ENCODE measurements around the gene CEL. TPM values are rescaled to one million over a fixed set of nuclear protein-coding genes. Genes with fewer than 3 reads are reported as not detected.

Gene CEL
- total and polyA plus RNA-seq, 2 donors (not counting 3 experiments of a cell fraction or from before 2014, with no cell fraction given) = 0.92 to 1.1 TPM

DNA sequence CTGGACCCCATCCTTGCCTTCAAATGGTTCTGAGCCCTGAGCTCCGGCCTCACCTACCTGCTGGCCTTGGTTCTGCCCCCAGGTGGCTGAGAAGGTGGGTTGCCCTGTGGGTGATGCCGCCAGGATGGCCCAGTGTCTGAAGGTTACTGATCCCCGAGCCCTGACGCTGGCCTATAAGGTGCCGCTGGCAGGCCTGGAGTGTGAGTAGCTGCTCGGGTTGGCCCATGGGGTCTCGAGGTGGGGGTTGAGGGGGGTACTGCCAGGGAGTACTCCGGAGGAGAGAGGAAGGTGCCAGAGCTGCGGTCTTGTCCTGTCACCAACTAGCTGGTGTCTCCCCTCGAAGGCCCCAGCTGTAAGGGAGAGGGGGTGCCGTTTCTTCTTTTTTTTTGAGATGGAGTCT, 5.2 kb downstream of the CEL start:
- Histone ChIP-seq H3K27ac (ENCODE audit: insufficient read depth, low read depth, low read length) (no peak overlapping the region), H3K36me3 (ENCODE audit: control insufficient read depth in 2 of 2, extremely low read depth in 1 of 2, insufficient read depth in 2 of 2, low read length in 2 of 2) (no peaks in the 10 kb centered on the region), H3K4me3 (replicated peaks in 1 of 3; ENCODE audit: insufficient read depth in 1 of 3, low read depth in 1 of 3, low read length in 3 of 3) (no peak overlapping the region), H3K27me3 (ENCODE audit: control insufficient read depth in 2 of 2, insufficient read depth in 2 of 2, low read length in 2 of 2) (no peaks in the 10 kb centered on the region), H3K4me1 (ENCODE audit: control insufficient read depth, extremely low read depth, insufficient read depth, low read length) (no peaks in the 10 kb centered on the region), H3K4me2 (ENCODE audit: insufficient read depth, low read length) (no peak overlapping the region), H3K9ac (replicated peaks; ENCODE audit: extremely low read depth, insufficient read depth, low read length) (no peak overlapping the region), H4K20me1 (replicated peaks; ENCODE audit: control insufficient read depth, extremely low read depth, insufficient read depth, low read length) (no peaks in the 10 kb centered on the region), H3K79me2 (ENCODE audit: control insufficient read depth, insufficient read depth, low read length) (no peaks in the 10 kb centered on the region), H2AFZ (ENCODE audit: low read depth, low read length) (no peak overlapping the region), H3K9me3 (replicated peaks; ENCODE audit: control insufficient read depth, insufficient read depth, low read length) (no peaks in the 10 kb centered on the region), H3K9me1 (replicated peaks; ENCODE audit: control insufficient read depth, extremely low read depth, insufficient read depth, low read length) (no peaks in the 10 kb centered on the region)
- DNase-seq (ENCODE audit: low read depth, low spot score) = no peak
- intact Hi-C loops (cut with micrococcal nuclease) = no loop called here
- CTCF ChIA-PET = interaction anchor here (1.1 to 2.3 kb wide), 2 partner anchors 77 to 82 kb away, joined by 3 to 11 read pairs; no protein-coding TSS in a partner anchor
- no TSS peak for BruUV-seq (replicated peaks)
- FAIRE-seq = no peak
- dilution Hi-C loops (cut with MboI; ENCODE audit: extremely low pct_ligation_motif_present, low sequenced_read_pairs) = no loop called here
- no peak for TF ChIP-seq POLR2A (IDR thresholded peaks at IDR 0.05; ENCODE audit: low read depth, low read length)
- no peak for TF ChIP-seq MYC (IDR thresholded peaks at IDR 0.05; ENCODE audit: low read depth, low read length)
- TF ChIP-seq, protein P1, sequence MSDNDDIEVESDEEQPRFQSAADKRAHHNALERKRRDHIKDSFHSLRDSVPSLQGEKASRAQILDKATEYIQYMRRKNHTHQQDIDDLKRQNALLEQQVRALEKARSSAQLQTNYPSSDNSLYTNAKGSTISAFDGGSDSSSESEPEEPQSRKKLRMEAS (IDR thresholded peaks at IDR 0.05; ENCODE audit: insufficient read depth, insufficient read length) = no peak
- no peak for TF ChIP-seq FOS (IDR thresholded peaks at IDR 0.05; ENCODE audit: borderline replicate concordance, insufficient read depth, low read length)
- no peak for TF ChIP-seq JUN (IDR thresholded peaks at IDR 0.05; ENCODE audit: borderline replicate concordance, insufficient read depth, insufficient read length, low read depth)
- TF ChIP-seq, protein P2, sequence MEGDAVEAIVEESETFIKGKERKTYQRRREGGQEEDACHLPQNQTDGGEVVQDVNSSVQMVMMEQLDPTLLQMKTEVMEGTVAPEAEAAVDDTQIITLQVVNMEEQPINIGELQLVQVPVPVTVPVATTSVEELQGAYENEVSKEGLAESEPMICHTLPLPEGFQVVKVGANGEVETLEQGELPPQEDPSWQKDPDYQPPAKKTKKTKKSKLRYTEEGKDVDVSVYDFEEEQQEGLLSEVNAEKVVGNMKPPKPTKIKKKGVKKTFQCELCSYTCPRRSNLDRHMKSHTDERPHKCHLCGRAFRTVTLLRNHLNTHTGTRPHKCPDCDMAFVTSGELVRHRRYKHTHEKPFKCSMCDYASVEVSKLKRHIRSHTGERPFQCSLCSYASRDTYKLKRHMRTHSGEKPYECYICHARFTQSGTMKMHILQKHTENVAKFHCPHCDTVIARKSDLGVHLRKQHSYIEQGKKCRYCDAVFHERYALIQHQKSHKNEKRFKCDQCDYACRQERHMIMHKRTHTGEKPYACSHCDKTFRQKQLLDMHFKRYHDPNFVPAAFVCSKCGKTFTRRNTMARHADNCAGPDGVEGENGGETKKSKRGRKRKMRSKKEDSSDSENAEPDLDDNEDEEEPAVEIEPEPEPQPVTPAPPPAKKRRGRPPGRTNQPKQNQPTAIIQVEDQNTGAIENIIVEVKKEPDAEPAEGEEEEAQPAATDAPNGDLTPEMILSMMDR (IDR thresholded peaks at IDR 0.05; ENCODE audit: extremely low read depth in 1 of 2, insufficient read depth in 1 of 2, low read depth in 1 of 2, low read length in 2 of 2) = no peak
- no peak for TF ChIP-seq GATA2 (IDR thresholded peaks at IDR 0.05; ENCODE audit: insufficient read depth, insufficient read length, low read depth, low read length)
- TF ChIP-seq EZH2 (IDR thresholded peaks at IDR 0.05; ENCODE audit: borderline replicate concordance, low read depth, low read length, severe bottlenecking) = no peak
- TF ChIP-seq POLR2AphosphoS5 (IDR thresholded peaks at IDR 0.05; ENCODE audit: insufficient read depth, low read depth, low read length) = no peak
- POLR2A ChIA-PET = no interaction called here

Measured in endothelial cell of umbilical vein (primary cell).